OCI-LY7 (cell line): Measurements from ENCODE around the gene IL1RL2.

Experiments
- CTCF ChIP-seq: fragments of 200-600 bp; sonication (generic); conservative IDR thresholded peaks from 2 replicates; pipeline ENCODE4 v1.5.1; 2014; ENCODE audit warnings: mild to moderate bottlenecking, antibody characterized with exemption, low read length, moderate library complexity, mixed read lengths
- EZH2phosphoT487 ChIP-seq: fragments of 200-600 bp; sonication (generic); IDR thresholded peaks from 2 replicates; pipeline ENCODE4 v1.6.1; 2018; ENCODE audit warnings: low read depth, borderline replicate concordance, mild to moderate bottlenecking, mixed run types, antibody characterized with exemption, low read length, moderate library complexity, mixed read lengths

- TF ChIP-seq CTCF (no peak), EZH2phosphoT487 (no peak)
These were observed 28.6 kb upstream of the IL1RL2 start for GRCh38 chr2:102158011-102158755.
